Chondrocyte (in vitro differentiated cells): ENCODE data around the gene KLF16. TPM values are rescaled to one million over a fixed set of nuclear protein-coding genes. Genes with fewer than 3 reads are reported as not detected.

Experiments
- DNase-seq: peaks from one replicate; pipeline ENCODE4 v3.0.0; 2021; ENCODE audit warnings: mixed read lengths, low spot score
- H3K27ac Mint-ChIP-seq: one replicate; pipeline ENCODE4 v1.8.0; 2021; ENCODE audit warnings: mild to moderate bottlenecking, moderate library complexity, mixed read lengths; ENCODE audit not compliant: unreplicated experiment
- H3K27me3 Mint-ChIP-seq: 2 replicates; pipeline ENCODE4 v1.8.0; 2021; ENCODE audit warnings: low read depth, mixed read lengths
- H3K36me3 Mint-ChIP-seq: 2 replicates; pipeline ENCODE4 v1.8.0; 2021; ENCODE audit warnings: low read depth, mixed read lengths
- H3K4me1 Mint-ChIP-seq: 2 replicates; pipeline ENCODE4 v1.8.0; 2021; ENCODE audit warnings: low read depth, mild to moderate bottlenecking, mixed read lengths
- H3K4me3 Mint-ChIP-seq: one replicate; pipeline ENCODE4 v1.8.0; 2021; ENCODE audit warnings: mild to moderate bottlenecking, moderate library complexity, mixed read lengths; ENCODE audit not compliant: unreplicated experiment
- H3K9me3 Mint-ChIP-seq: 2 replicates; pipeline ENCODE4 v1.8.0; 2021; ENCODE audit warnings: low read depth, mixed read lengths
- total RNA-seq: library from RNA; stranded (reverse); gene quantifications from 3 replicates; pipeline ENCODE4 v1.2.1, GENCODE V29; 2021
- TF ChIP-seq, protein P1 (sequence below): fragments of 200-600 bp; sonication (generic); IDR thresholded peaks from 2 replicates; pipeline ENCODE4 v1.5.0; 2021; ENCODE audit warnings: antibody characterized with exemption, mild to moderate bottlenecking, moderate library complexity

Gene KLF16
- total RNA-seq, 1 donor from 2014 or later: 38.9 TPM

DNA sequence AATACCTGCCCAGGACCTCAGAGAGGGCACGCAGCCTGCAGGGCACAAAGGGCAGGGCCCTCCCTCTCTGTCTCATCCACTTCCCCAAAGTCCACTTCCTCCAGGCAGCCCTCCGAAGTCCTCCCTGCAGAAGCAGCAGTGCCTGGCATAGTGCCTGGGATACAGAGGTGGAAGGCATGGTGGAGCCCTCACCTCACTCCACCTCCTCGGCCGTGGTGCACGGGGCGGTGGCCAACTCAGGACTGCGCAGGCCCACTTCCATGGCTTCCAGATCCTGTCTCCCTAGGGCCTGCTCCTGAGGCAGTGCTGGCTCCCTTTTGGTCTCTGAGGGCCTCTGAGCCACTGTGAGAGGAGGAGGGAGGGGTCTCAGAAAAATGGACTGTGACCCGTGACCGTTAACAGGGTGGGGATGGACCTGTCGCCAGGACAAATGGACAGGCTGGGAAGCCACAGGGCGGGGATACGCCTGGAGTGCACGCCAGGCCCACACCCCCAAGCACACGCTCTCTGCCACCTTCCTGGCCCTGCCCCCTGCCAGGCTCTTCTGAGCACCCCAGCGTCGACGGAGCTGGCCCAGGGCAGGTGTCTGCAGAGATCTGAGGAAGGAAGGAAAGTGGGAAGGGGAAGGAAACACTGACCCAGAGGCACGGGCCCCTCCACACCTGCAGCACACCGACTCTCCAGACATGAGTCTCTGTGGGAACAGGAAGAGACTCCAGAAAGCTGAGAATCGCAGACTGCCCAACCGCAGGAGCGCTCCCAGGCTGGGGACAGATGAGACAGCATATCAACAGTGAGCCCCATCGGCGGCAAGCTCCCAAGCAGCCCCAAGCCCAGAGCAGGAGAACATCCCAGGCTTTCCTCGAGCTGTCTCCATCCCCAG lies 23.5 kb downstream of the KLF16 start:
- peak overlapping the region; percentile 22 for H3K27ac Mint-ChIP-seq
- TF ChIP-seq, protein P1, sequence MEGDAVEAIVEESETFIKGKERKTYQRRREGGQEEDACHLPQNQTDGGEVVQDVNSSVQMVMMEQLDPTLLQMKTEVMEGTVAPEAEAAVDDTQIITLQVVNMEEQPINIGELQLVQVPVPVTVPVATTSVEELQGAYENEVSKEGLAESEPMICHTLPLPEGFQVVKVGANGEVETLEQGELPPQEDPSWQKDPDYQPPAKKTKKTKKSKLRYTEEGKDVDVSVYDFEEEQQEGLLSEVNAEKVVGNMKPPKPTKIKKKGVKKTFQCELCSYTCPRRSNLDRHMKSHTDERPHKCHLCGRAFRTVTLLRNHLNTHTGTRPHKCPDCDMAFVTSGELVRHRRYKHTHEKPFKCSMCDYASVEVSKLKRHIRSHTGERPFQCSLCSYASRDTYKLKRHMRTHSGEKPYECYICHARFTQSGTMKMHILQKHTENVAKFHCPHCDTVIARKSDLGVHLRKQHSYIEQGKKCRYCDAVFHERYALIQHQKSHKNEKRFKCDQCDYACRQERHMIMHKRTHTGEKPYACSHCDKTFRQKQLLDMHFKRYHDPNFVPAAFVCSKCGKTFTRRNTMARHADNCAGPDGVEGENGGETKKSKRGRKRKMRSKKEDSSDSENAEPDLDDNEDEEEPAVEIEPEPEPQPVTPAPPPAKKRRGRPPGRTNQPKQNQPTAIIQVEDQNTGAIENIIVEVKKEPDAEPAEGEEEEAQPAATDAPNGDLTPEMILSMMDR: no peak
- H3K36me3 Mint-ChIP-seq: no peaks in the 10 kb centered on the region
- no peak for DNase-seq
- no peak overlapping the region for H3K4me3 Mint-ChIP-seq
- no peaks in the 10 kb centered on the region for H3K9me3 Mint-ChIP-seq
- H3K4me1 Mint-ChIP-seq: peaks cover 25% of the 10 kb centered on the region
- no peaks in the 10 kb centered on the region for H3K27me3 Mint-ChIP-seq

DNA sequence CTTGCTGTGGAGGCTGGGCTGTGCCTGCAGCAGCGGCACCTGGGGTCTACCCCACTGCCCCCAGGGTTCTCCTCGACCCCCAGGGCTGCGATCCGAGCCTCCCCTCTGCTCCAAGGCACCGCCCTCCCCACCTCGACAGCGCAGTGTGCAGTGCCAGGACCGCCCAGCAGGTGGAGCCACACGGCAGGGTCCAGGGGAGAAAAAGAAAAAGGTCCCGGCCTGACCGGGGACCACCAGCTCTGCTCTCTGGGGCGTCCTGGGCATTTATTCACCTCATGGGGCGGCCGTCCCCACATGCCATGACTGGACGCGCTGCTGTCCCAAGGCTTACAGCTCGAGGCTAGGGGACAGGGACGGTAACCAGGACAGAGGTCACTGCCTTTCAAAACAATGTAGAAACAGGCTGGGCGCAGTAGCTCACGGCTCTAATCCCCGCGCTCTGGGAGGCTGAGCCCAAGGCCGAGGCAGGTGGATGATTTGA lies 25.7 kb downstream of the KLF16 start:
- Mint-ChIP-seq H3K27ac (no peak overlapping the region), H3K4me3 (no peak overlapping the region), H3K4me1 (peaks cover 19% of the 10 kb centered on the region), H3K27me3 (no peaks in the 10 kb centered on the region), H3K9me3 (no peaks in the 10 kb centered on the region), H3K36me3 (no peaks in the 10 kb centered on the region)
- no peak for DNase-seq
- TF ChIP-seq, protein P1: peak; percentile 95

DNA sequence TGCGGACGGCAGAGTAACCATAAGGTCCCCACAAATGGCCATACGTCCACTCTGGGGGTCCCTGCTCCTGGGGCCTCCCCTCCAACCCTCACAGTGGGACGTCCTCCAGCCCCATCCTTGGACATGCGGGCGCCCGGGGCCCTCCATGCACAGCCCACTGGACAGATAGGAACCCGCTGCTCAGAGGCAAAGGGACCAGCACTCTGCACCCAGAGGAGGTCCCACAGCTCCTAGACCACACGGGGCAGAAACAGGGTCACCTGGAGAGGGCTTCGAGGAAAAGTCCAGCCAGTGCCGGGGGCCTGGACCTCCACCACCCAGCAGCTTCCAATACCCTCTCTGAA lies 26.2 kb downstream of the KLF16 start:
- H3K9me3 Mint-ChIP-seq: no peaks in the 10 kb centered on the region
- H3K36me3 Mint-ChIP-seq: no peaks in the 10 kb centered on the region
- no peak for DNase-seq
- peaks cover 17% of the 10 kb centered on the region for H3K4me1 Mint-ChIP-seq
- TF ChIP-seq, protein P1: no peak
- no peaks in the 10 kb centered on the region for H3K27me3 Mint-ChIP-seq
- H3K4me3 Mint-ChIP-seq: no peak overlapping the region
- no peak overlapping the region for H3K27ac Mint-ChIP-seq

DNA sequence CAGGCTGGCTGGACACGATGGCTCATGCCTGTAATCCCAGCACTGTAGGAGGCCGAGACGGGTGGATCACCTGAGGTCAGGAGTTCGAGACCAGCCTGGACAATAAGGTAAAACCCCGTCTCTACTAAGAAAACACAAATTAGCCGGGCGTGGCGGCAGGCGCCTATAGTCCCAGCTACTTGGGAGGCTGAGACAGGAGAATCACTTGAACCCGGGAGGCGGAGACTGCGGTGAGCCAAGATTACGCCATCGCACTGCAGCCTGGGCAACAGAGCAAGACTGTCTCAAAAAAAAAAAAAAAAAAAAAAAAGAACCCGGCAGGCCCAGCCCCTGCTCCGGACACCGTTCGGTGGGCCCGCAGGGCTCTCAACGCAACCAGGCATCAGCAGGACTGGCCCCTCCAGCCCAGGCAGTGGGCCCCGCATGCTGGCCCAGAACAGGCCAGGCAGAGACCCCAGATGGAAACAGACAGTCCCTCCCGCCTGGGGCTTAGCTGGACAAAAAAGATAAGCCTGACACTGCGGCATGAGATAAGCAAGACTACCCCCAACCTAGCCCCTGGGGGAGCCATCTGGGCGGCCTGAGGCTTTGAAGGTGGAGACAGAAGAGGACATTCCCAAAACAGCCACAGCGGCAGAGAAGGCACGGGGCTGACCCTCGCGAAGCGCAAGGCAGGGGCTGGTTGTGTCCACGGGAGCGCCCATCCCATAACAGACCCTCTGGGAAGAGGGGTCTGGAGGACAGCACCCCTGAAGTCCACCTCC lies 26.7 kb downstream of the KLF16 start:
- no peaks in the 10 kb centered on the region for H3K36me3 Mint-ChIP-seq
- no peaks in the 10 kb centered on the region for H3K27me3 Mint-ChIP-seq
- TF ChIP-seq, protein P1: no peak
- H3K27ac Mint-ChIP-seq: no peak overlapping the region
- no peak for DNase-seq
- no peaks in the 10 kb centered on the region for H3K9me3 Mint-ChIP-seq
- H3K4me3 Mint-ChIP-seq: no peak overlapping the region
- peaks cover 12% of the 10 kb centered on the region for H3K4me1 Mint-ChIP-seq

DNA sequence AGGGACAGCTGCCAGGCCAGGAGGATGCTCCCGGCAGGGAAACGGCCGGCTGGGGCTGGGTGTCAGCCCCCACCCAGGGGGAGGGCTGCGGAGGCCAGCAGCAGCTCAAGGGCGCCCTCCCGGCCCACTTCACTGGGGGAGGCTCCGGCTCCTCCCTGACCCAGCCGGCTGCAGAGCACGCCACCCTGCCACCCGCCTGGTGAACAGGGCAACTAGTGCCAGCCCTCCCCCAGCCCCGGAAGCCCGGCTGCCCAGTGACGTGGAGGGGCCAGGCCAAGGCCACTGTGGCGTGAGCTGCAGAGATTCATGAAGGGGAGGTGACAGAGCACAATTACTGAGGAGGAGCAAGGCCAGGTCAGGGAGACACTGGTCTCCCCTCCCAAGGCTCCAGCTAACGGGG lies 29.8 kb downstream of the KLF16 start:
- no peaks in the 10 kb centered on the region for H3K27me3 Mint-ChIP-seq

More for the DNA sequence above, 29.8 kb downstream of the KLF16 start:
- DNase-seq: no peak
- peaks cover 4% of the 10 kb centered on the region for H3K4me1 Mint-ChIP-seq
- peaks cover 2% of the 10 kb centered on the region for H3K36me3 Mint-ChIP-seq
- no peak overlapping the region for H3K4me3 Mint-ChIP-seq
- no peaks in the 10 kb centered on the region for H3K9me3 Mint-ChIP-seq
- no peak overlapping the region for H3K27ac Mint-ChIP-seq
- TF ChIP-seq, protein P1: no peak
